Non-pigmented ciliary epithelial cell (primary cell): Measurements from ENCODE around the gene MAP2K5.

Source experiments
- DNase-seq: peaks from one replicate; pipeline ENCODE4 v3.0.0-alpha.2; 2010; ENCODE audit warnings: low read depth

The MAP2K5 gene

DNA sequence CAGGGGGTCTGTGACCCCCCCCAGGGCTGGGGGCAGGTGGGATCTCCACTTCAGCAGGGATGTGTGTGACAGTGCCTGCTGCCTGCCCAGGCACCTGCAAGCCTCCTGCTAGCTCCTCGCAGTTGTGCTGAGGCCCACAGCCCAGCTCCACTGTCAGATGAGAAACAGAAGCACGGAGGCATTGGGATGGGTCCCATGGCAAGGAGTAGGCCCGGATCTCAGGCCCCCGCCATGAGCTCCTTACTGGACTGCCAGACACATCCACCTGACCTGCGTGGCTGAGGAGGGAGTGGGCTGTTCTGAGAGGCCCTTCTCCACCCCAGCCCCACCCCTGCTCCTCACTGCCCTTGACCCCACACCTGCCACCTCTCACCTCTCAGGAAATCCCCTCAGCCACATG is 264.6 kb downstream of the MAP2K5 start:
- DNase-seq: no peak

DNA sequence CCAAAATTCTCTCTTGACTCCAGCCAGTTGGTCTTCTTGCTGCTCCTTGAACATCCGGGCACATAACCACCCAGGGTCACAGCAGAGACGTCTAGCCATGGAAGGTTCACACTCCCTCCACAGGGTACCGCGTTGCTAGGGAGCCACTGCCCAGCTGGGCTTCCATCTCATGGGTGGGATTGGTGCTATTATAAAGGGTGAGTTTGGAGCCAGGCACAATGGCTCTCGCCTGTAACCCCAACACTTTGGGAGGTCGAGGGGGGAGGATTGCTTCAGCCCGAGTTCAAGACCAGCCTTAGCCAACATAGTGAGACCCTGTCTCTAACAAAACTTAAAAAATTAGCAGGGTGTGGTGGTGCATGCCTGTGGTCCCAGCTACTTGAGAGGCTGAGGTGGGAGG is 265.3 kb downstream of the MAP2K5 start:
- no peak for DNase-seq

GRCh38 chr15:67808821-67809220 is 266.3 kb downstream of the MAP2K5 start:
- DNase-seq: no peak

- no peak for DNase-seq
These were observed 266.9 kb downstream of the MAP2K5 start for GRCh38 chr15:67809441-67809840.

DNA sequence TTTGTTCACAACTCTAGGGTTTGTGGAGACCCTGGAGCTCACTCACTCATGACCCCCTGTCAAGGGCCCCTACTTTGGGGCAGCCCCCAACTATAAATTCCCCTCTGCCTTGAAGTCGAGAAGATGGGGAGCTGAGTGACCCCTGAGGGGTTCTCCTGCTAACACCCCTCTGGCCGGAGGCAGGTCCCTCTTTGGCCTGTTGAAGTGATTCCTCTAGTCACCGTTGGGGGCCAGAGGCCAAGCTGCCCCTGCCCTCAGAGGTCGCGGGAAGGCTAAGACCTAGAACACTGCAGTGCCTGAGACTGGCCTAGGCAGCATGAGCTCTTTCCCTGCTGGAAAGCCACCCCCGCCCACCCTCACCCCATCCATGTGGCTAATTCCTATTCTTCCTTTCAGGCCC is 267.4 kb downstream of the MAP2K5 start:
- DNase-seq: no peak

- DNase-seq: no peak
These were observed 269.7 kb downstream of the MAP2K5 start for GRCh38 chr15:67812241-67812644.

- no peak for DNase-seq
These were observed 270.7 kb downstream of the MAP2K5 start for GRCh38 chr15:67813104-67813634.

- DNase-seq: no peak
These were observed 272.6 kb downstream of the MAP2K5 start for GRCh38 chr15:67815036-67815592.

DNA sequence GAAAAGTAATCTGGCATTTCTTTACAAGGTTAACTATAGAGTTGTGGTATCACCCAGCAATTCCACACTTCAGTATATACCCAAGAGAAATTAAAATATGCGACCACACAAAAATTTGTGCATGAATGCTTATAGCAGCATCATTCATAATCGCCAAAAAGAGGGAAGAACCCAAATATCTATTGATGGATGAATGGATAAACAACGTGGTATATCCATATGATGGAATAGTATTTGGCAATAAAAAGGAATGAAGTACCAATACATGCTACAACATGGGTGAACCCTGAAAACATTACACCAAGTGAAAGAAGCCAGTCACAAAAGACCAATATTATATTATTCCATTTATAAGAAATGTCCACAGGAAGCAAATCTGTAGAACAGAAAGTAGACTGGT is 274.2 kb downstream of the MAP2K5 start:
- DNase-seq: no peak

DNA sequence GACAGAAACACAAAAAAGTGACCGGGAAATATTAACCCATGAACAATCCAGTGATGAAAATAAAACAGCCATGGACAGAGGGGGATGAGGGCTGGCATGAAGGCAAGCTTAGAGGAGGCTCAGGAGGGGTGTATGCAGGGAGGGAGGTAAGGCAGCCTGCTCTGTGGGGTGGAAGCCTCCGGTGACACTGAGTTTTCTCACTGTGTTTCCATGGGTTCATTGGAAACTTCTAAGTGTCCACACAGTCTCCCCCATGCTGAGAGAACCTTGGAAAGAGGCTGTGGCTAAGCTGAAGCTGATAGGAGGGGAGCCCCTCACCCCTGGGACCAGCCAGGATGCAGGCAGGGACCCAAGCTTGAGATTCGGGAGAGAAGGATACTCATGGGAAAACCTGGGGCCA is 276.0 kb downstream of the MAP2K5 start:
- DNase-seq: no peak

- DNase-seq: no peak
These were observed 277.1 kb downstream of the MAP2K5 start for GRCh38 chr15:67819636-67820035.

DNA sequence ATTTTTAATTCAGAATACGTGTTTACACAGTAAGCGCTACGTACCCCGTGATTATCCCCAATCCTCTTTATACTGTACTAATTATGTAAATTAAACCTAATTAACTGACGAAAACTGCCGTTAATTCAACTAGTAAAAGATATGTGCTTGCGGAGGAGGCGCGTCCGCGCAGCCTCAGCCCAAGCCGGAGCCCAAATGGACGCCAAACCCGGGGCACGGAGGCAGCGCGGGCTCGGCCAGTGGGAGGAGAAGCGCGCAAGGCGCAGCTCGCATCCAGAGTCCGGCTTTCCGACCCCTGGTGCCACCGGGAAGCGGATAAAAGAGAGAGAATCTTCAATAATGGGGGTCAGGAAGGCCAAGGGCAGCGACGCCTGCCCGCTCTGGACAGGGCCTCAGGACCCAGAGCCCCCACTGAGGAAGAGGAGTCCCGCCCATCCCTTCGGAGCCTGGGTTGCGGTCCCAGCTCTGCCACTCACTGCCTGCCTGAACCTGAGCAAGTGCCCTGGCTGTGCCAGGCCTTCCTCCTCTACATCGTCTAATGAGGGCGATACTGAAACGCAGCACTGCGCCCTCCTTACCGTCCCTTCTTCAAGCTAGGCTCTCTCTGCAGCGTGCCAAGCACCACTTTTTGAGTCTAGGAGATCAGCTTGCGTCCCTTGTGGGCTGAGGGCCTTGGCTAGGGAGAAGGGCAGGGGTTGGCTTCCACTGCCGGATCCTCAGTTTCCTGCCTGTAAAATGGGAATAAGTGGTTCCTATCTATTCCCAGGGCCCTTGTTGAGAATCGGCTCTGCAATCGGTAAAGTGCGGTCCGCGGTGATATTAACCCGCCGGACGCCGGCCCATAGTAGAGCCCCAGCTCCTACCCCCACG is 277.9 kb downstream of the MAP2K5 start:
- no peak for DNase-seq

- no peak for DNase-seq
These were observed 278.7 kb downstream of the MAP2K5 start for GRCh38 chr15:67820992-67821783.

DNA sequence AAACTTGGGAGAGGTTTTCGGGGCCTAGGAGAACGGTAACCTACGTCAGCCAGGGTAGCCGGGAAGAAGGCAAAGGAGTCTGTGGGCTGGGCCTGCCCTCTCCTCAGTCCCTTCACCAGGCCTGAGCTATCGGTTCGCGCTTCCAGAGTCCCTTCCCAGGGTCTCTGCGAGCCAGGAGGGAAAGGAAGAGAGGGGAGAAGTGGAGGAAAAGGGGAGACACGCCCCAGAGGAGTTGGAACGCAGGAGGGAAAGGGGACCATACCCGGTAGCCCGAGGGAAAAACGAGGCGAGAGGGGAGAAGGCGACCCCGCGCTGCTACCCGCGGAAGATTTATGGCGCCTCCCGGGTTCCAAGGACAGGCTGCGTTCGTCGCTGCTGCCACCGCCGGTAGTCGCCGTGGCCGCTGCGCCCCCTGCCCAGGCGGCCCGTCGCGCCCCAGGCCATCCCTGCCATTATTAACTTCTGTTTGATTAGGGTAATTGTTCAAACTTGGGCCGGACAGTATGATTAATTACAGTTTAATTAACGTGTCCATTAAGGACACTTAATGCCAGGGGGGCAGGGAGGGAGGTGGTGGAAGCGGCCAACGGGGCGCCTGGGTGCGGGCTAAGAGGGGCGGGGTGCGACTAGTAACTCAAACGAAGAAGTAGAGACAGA is 279.4 kb downstream of the MAP2K5 start:
- no peak for DNase-seq

- no peak for DNase-seq
These were observed 280.2 kb downstream of the MAP2K5 start for GRCh38 chr15:67822537-67823313.

DNA sequence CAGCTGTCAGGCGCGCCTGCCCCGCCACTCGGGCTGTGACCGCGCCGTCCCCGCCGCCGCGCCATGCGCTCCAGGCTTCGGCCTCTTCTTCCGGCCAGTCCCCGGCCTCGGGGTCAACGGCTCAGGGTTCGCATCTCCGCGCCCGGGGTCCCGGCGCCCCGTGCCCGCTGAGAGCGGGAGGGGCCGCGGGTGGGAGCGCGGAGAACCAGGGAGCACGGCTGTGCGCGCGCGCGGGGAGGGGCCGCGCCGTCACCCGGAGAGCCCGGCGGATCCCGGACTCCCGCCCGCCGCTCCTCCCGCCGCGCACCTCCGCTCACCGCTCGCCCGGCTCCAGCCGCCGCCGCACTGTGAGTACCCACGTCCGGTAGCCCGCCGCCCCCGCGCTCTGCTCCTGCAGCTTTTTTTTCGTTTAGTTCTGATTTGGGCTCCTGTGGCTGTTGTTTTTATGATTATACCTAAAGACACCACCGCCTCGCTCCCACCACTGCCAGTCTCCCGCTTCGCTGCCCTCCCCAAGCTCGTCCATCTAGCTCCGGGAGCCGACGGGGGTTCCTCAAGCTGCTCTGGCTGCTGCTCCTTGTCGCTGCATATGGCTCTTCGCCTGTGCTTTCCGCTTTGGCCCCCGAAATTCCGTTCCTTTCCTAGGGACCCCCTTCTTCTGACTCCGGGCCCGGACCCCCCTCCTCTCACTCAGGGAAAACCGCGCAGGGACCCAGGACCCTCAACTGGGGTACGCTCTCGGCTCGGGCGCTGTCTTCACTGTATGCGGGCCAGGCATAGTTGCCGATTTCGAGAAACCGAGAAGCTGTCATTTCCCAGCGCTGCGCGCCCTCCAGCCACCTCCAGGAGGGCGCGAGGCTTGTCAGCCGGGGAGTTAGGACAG is 281.1 kb downstream of the MAP2K5 start:
- DNase-seq: no peak

GRCh38 chr15:67824197-67824968 is 281.9 kb downstream of the MAP2K5 start:
- DNase-seq: no peak

DNA sequence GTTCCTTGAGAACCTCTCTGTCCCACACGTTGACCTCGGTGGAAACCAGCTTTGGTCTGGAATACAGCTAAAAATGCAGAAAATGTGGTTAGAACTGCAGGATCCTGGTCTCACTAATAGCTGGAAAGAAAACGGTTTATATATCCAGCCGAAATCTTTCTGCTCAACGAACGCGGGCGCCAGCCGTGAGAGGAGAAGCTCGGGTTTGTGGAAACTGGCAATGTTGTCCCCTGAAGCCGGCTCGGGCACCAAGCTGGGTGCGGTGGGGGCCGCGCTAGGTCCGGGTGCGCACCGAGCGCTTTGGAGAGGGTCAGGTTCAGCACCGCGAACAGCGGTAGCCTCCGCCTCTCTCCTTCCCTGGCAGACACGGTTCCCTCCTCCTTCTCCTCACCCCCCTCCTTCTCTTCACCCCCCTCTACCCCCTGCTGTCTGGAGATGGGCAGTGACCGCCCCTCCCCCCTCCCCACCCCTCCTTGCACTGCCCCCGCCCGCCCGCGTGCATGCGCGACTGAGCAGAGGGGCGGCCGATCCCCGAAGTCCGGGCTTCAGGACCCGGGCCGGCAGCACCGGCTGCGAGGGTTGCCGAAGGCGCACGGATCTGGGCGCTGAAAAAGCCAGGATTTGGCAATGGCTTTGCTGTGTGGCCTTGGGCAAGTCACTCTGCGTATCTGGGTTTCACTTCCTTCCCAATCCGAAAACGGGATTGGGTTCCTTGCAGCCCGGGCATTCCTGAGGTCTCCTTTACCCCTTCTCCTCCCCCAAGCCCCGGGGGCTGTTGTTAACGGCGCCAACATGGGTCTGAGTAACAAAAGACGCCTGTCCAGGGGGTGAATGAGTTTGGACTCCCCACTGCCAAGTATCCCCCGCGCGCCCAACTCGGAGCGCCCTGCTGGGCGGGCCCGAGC is 282.7 kb downstream of the MAP2K5 start, which contains the start of gene SKOR1:
Gene SKOR1 (plus strand): TSS at position 534 of the 905 bp plus-strand sequence. CDS start 94 bp downstream, at position 628.
- no peak for DNase-seq
